GM08714 (cell line): ENCODE data around the gene PIGN.

ENCODE experiments used
- H3K4me3 ChIP-seq: fragments of 200-500 bp; sonication (Bioruptor generic); 2 replicates; pipeline ENCODE4 v1.5.1; 2014; ENCODE audit warnings: mild to moderate bottlenecking, low read length, inconsistent platforms
- ZNF274 ChIP-seq: IDR thresholded peaks from 2 replicates; pipeline ENCODE4 v1.6.1; 2012; ENCODE audit warnings: mild to moderate bottlenecking, low read depth, low read length

Gene PIGN

DNA sequence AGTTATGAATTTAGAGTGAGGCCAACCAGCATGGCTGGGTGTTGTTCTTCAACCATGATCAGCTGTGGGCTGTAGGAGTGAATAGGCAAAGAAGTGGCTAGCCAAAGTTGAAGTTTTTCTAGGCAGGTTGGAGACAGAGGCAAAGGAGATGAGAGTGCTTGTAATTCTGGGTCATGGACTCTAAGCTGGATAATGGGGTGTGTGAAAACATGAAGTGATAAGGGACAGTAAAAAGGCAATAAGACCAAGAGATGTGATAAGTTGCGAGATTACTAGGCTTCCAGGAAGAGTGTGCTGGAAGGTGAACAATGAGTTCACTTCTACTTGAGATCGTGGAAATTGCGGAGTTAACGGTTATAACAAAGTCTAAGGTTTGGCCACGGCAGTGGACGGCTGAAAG is 175.4 kb downstream of the PIGN start:
- no peak for TF ChIP-seq ZNF274
- H3K4me3 ChIP-seq = no peak overlapping the region

DNA sequence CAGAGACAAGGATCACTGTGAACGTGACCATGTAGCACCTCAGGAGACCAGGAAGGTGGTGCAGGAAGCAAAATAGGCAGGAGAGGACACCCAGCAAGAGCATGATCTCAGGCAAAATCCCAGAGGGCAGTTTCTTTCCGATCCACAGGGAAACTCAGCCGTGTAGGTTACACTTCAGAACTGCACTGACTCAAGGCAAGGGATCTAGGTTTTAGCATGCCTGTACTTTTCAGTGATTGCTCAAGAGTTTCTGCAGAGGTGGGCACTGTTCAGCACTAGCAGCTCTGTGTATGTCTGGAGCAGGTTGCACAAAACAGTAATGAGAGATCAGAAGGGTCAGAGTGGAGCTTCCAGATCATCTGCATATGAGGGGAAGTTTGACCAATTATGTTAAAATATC is 177.3 kb downstream of the PIGN start:
- H3K4me3 ChIP-seq = no peak overlapping the region
- no peak for TF ChIP-seq ZNF274

DNA sequence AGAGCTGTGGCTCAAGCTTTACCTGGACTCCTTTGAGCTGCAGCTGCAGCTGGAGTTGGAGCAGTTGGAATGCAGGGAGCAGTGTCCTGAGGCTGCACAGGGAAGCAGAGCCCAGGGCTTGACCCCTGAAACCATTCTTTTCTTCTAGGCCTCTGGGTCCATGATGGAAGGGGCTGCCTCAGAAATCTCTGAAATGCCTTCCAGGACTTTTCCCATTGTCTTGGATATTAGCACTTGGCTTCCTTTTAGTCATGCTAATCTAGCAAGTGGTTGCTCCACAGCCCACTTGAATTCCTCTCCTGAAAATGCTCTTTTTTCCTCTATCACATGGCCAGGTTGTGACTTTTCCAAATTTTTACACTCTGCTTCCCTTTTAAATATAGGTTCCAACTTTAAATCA is 185.5 kb downstream of the PIGN start:
- H3K4me3 ChIP-seq = no peak overlapping the region
- TF ChIP-seq ZNF274 = no peak

DNA sequence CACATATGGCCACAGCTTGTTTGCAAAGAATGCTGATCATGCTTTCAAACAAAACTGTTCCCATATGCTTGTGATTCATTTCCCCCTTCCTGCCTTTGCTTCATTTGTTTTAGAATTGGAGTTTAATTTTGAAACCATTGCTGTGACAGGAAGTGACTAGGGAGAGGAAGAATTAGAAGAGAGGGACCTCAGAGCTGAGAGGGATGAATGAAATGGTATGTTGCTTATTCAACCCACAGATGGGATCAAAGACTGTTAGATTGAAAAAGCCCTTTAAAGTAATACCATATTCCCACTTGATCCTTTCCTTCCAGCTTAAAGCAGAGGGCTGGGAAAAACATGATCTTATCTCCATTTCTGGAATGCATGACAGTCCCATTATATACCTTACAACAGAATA is 187.9 kb downstream of the PIGN start:
- no peak overlapping the region for H3K4me3 ChIP-seq
- TF ChIP-seq ZNF274 = no peak

DNA sequence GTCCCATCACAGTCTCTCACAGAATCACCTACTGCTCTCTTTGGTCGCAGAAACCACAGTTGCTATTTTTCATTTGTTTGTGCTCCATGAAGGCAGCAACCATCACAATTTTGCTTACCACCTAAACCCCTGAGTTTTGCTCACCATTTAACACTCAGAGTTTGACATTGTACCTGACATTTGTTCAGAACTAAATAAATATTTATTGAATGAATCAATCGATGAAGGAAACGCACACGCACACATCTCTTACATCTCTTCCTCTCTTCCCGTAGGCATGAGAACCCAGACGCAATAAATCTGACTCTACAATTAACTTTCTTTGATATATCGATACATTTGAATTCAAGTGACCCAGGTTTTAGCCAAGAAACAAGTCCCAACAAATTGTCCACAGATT is 188.5 kb downstream of the PIGN start:
- H3K4me3 ChIP-seq = no peak overlapping the region
- no peak for TF ChIP-seq ZNF274

DNA sequence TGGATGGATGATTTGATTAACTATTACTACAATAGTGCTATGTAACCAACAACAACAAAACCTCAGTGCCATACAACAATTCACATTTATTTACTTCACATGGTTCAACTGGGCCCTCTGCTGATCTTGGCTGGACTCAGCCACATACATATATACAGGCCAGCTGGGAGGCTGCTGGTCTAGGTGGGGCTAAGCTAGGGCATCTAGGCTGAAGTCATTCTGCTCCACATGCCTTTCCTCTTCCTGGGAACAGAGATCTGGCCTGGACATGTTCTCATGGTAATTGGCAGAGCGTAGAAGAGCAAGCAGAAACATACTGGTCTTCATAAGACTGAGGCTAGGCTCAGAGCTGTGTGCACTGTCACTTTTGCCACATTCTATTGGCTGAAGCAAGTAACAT is 191.2 kb downstream of the PIGN start:
- TF ChIP-seq ZNF274 = no peak
- H3K4me3 ChIP-seq = no peak overlapping the region

DNA sequence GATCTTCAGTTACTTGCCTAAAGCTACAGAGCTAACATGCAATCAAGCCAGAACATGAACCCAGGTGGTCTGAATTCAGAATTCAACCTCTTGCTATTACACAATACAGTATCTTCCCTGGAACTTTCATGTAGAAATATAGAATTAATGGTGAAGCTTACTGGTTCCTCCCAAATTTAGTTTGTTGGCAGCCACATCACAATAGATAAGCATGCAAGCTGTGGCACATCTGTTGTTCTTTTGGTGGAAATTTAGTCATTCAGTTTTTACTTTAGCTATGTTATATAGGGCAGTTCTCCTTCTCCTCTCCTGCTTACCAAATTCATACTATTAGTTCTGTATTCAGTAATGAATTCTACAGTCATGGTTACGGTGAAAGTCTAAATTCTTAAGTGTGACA is 193.0 kb downstream of the PIGN start:
- no peak overlapping the region for H3K4me3 ChIP-seq
- no peak for TF ChIP-seq ZNF274

DNA sequence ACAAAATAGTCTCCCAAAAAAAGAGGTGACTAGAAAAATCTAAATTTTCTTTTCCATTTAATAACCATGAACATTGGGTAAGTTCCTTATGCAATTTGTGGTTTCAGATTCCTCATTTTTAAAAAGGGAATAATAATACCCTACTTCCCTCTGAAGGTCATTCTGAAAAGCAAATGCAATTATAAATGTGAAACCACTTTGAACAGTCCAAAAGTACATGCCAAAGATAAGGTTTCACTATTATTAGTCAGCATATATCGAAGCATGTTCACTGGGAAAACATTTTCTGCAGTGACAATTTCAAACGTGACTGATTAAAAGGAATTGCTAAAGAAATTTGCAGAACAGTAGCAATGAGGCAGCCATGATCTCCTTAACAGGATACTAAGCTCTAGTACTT is 193.9 kb downstream of the PIGN start:
- no peak overlapping the region for H3K4me3 ChIP-seq
- no peak for TF ChIP-seq ZNF274

DNA sequence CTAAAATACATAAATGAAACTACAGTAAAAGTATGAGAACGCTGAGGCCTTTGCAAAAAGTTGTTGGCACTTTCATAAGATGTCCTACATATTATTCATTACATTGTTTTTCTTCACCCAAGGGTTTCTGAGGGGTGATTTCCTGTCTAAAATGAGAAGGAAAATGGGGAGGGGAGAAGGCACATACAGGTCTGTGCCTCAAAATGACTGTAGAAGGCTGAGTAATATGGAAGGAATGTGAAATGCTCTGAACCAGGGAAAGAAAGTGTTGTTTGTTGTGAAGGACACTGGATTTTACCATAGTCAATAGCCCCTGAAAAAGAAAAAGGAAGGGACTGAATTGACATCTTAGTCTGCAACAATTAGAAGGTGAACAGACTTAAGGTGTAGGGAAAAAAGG is 194.6 kb downstream of the PIGN start:
- H3K4me3 ChIP-seq = no peak overlapping the region
- no peak for TF ChIP-seq ZNF274

DNA sequence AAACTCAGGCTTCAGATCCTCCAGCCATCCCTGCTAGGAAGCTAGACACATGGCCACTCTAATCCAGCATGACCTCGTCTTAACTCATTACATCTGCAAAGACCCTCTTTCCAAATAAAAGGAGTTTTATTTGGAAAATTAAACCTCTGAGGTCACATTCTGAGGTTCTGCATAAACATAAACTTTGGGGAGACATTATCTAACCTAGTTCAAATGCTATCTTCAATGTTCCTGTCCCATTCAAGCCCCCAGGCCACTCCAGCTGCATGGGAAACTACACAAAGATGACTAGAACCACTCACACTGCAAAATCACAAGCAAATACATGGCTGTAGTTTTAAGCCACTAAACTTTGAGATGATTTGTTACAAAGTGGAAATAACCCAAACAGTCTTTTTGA is 195.0 kb downstream of the PIGN start:
- H3K4me3 ChIP-seq = no peak overlapping the region
- no peak for TF ChIP-seq ZNF274

DNA sequence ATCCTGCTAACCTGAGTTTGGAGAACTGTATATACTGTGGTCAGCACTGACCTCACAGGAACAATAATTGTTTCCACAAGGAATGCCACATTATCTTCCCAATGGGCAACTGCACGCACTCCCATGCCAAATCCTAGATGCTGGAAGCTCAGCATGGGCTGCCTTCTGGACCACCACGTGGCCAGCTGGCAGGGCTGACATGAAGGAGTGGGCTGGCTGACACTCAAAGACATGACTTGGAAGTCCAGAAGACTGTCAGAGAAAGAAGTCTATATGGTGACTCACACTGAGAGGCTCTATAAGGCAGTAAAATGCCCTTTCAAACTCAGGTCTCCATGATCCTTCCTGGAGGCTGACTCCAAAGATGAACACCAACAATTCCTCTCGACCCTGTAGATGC is 195.7 kb downstream of the PIGN start:
- H3K4me3 ChIP-seq = no peak overlapping the region

More for the DNA sequence above, 195.7 kb downstream of the PIGN start:
- no peak for TF ChIP-seq ZNF274
